B cell (primary cell): ENCODE results near the gene BMP7.

Experiments
- CTCF ChIP-seq: fragments of 200-600 bp; IDR thresholded peaks from one replicate; pipeline ENCODE4 v1.8.0; 2022; ENCODE audit warnings: antibody characterized with exemption, mild to moderate bottlenecking
- EZH2 ChIP-seq: IDR thresholded peaks from 2 replicates; pipeline ENCODE4 v1.6.1; 2012; ENCODE audit warnings: borderline replicate concordance, low read depth, mild to moderate bottlenecking, moderate library complexity, low read length; ENCODE audit not compliant: insufficient read depth, poor library complexity, severe bottlenecking

GRCh38 chr20:57270204-57270984 is 4.0 kb upstream of the BMP7 start:
- TF ChIP-seq CTCF (no peak), EZH2 (no peak)
